Activated CD8-positive, alpha-beta memory T cell treated with anti-CD3 and anti-CD28 coated beads for 4 hours (primary cell): ENCODE results near the gene STARD10.

Experiments
- DNase-seq, 2 donors: peaks; one replicate each; pipeline ENCODE4 v3.0.0-alpha.2; 2020; ENCODE audit warnings: low read depth in 2 of 2

Gene STARD10

DNA sequence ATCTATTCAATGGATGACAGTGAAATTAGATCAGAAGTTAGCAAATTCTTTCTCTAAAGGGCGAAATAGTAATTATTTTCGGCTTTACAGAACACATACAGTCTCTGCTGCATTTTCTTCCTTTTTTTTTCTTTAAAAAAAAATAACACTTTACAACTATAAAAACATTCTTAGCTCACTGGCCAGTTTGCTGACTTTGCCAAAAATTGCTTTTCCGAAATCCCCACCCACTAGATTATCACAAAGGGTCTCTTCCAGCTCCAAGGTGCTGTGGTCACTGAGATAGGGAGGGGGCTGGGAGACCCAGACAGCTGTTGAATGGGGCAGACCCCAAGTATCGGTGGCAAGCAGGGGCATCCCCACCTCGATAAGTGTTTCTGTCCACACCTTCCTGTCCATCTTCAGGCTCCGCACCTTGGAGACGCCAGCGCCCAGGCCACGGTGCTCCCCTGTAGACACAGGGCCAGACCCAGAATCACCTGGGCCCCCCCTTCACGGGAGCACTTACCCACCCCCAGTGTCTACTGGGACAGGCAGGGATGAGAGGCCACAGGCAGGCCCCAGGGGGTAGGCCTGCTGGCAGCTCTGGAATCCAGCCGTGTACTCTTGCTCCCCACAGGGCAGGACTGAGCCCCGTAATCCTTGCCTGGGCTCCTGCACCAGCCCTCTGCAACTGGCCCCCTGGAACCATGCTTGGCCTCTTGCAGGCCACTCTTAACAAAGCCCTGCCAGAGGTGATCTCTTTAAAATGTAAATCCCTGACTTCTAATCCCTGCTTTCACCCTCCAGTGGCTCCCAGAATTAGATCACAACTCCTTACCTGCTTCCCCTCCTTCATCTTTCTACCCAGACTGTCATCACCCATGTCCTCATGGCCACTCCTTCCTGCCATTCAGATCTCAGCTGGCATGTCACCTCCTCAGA, 88.1 kb downstream of the STARD10 start:
- no peak for DNase-seq

DNA sequence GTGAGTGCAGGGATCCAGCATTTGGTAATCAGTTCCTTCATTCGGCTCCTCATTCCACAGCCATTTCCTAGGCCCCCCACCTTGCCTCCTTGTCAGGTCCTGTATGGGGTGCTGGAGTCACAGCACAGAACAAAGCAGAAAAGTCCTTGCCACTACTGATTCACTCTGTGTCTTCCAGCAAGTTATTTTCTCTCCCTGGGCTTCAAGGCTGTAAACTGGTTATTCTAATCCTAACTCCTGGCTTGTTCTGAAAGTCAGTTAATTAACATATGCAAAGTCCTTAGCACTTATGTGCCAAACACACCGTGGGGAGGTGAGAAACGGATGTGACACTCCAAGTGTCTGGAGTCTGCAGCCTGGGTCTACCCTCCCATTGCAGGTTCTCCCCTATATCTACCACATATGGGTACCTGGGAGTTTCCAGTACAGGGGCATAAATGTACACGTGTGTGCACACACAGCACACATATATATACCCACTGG, 89.0 kb downstream of the STARD10 start:
- no peak for DNase-seq
